ENCODE results near the gene GALR3. TPM values are rescaled to one million over a fixed set of nuclear protein-coding genes. Genes with fewer than 3 reads are reported as not detected.

GALR3 gene
- total RNA-seq, 3 donors from 2014 or later, result not detected

DNA sequence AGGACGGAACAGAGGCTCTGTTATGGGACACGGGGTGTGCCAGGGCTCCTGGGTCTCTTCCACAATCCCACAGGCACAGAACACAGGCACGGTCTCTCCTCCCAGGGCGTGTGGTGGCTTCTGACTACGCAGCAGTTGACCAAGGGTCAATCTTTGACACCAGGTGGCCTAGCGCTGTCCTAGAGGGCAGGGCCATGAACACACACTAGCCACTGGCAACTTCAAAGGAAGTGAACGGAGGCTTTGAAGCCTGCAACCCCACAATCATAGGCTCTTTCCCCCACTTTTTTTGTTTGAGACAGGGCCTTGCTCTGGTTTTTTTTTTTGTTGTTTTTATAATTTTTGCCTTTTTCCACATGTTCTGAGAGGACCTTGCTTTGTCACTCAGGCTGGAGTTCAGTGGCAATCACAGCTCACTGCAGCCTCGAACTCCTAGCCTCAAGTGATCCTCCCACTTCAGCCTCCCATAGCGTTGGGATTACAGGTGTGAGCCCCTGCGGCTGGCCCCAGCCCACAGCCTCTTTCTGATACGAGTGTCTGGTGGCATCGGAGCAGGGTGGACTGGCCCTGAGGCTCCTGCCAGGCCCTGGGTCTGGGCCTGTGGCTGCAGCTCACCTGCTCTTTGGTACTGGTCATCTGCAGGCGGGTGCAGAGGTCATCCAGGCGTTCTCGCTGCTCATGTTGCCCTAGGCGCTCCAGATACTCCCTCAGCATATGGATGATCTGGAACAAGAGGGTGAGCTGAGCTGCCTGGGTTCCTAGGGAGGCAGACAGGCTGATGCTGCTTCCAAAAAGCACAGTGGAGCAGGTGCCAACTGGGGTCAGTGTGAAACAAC lies 9.1 kb downstream of the GALR3 start:
- no peaks in the 10 kb centered on the region for H3K9me3 ChIP-seq
- DNase-seq, result no peak
- H3K4me1 ChIP-seq (ENCODE audit: low read depth), result no peaks in the 10 kb centered on the region
- no peak for ATAC-seq
- intact Hi-C loops (cut with DNase I, micrococcal nuclease), result no loop called here
- H3K36me3 ChIP-seq (ENCODE audit: low read depth), result peaks cover 15% of the 10 kb centered on the region
- TF ChIP-seq, protein P1, sequence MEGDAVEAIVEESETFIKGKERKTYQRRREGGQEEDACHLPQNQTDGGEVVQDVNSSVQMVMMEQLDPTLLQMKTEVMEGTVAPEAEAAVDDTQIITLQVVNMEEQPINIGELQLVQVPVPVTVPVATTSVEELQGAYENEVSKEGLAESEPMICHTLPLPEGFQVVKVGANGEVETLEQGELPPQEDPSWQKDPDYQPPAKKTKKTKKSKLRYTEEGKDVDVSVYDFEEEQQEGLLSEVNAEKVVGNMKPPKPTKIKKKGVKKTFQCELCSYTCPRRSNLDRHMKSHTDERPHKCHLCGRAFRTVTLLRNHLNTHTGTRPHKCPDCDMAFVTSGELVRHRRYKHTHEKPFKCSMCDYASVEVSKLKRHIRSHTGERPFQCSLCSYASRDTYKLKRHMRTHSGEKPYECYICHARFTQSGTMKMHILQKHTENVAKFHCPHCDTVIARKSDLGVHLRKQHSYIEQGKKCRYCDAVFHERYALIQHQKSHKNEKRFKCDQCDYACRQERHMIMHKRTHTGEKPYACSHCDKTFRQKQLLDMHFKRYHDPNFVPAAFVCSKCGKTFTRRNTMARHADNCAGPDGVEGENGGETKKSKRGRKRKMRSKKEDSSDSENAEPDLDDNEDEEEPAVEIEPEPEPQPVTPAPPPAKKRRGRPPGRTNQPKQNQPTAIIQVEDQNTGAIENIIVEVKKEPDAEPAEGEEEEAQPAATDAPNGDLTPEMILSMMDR (IDR thresholded peaks at IDR 0.05), result no peak
- no peak overlapping the region for H3K4me3 ChIP-seq

DNA sequence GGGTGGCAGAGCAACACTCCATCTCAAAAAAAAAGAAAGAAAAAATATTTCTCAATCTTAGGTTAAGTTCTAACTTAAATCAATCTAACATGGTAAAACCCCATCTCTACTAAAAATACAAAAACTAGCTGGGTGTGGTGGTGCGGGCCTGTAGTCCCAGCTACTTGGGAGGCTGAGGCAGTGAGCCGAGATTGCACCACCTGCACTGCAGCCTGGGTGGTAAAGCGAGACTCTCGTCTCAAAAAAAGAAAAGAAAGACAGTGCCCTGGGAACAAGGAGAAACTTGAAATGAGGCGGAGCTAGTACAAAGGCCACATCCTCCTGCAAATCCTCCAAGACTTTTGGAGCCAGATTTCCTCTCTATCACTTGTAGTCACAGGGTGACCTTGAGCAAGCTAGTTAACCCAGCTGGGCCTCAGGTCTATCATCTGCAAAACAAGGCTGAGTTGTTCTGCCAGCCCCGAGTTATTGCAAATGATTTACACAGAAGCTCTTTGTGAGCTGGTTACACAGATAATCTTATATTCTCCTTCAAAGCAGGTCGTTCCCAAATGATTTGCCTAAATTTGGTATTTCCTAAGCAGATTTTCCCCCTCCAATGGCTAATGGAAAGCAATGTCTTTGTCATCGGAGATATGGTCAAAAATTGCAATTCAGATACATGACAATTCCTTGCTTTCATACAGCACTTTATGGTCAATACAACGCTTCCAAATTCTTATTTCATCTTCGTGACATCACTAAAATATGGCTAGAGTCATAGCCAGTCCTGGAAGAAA lies 19.0 kb downstream of the GALR3 start:
- H3K4me3 ChIP-seq, result no peak overlapping the region
- DNase-seq, result peak in 1 of 3 donors; percentile 37
- intact Hi-C loops (cut with DNase I, micrococcal nuclease), result no loop called here
- peaks cover 12% of the 10 kb centered on the region for H3K36me3 ChIP-seq (ENCODE audit: low read depth)
- TF ChIP-seq, protein P1 (IDR thresholded peaks at IDR 0.05), result no peak
- no peak for ATAC-seq
- peaks cover 12% of the 10 kb centered on the region for H3K4me1 ChIP-seq (ENCODE audit: low read depth)
- H3K9me3 ChIP-seq, result no peaks in the 10 kb centered on the region

- TF ChIP-seq, protein P1 (IDR thresholded peaks at IDR 0.05), result no peak
- ATAC-seq, result peak; percentile 66
- intact Hi-C loops (cut with DNase I, micrococcal nuclease), result no loop called here
These were observed 20.5 kb downstream of the GALR3 start for GRCh38 chr22:37843741-37844089.

GRCh38 chr22:37844904-37845329 lies 21.7 kb downstream of the GALR3 start:
- peaks cover 17% of the 10 kb centered on the region for H3K4me1 ChIP-seq (ENCODE audit: low read depth)
- ATAC-seq (no peak), DNase-seq (no peak)
- intact Hi-C loops (cut with DNase I, micrococcal nuclease), result no loop called here
- TF ChIP-seq, protein P1 (IDR thresholded peaks at IDR 0.05), result no peak
- peaks cover 5% of the 10 kb centered on the region for H3K36me3 ChIP-seq (ENCODE audit: low read depth)
- H3K9me3 ChIP-seq, result no peaks in the 10 kb centered on the region
- H3K4me3 ChIP-seq, result no peak overlapping the region

More at GRCh38 chr22:37843741-37844089, 20.5 kb downstream of the GALR3 start:
- H3K9me3 ChIP-seq, result no peaks in the 10 kb centered on the region
- peaks cover 12% of the 10 kb centered on the region for H3K36me3 ChIP-seq (ENCODE audit: low read depth)
- DNase-seq, result peak; percentile 61 to 80 (median 75)
- H3K4me1 ChIP-seq (ENCODE audit: low read depth), result peaks cover 17% of the 10 kb centered on the region
- H3K4me3 ChIP-seq, result peak overlapping the region; percentile 72

DNA sequence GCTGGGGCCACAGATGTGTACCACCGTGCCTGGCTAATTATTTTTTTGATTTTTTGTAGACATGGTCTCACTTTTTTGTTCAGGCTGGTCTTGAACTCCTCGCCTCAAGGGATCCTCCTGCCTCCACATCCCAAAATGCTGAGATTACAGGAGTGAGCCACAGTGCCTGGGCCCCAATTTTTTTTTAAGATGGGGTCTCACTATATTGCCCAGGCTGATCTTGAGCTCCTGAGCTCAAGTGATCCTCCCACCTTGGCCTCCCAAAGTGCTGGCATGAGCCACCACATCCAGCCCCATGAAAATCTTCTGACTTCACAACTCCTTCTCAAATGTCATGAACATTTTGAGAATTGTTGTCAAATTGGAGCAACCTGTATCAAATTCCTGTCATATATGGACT lies 23.3 kb downstream of the GALR3 start:
- intact Hi-C loops (cut with DNase I, micrococcal nuclease), result no loop called here
- H3K36me3 ChIP-seq (ENCODE audit: low read depth), result peaks cover 5% of the 10 kb centered on the region
- no peaks in the 10 kb centered on the region for H3K9me3 ChIP-seq
- no peak overlapping the region for H3K4me3 ChIP-seq
- no peak for DNase-seq
- peaks cover 22% of the 10 kb centered on the region for H3K4me1 ChIP-seq (ENCODE audit: low read depth)
- TF ChIP-seq, protein P1 (IDR thresholded peaks at IDR 0.05), result no peak
- no peak for ATAC-seq

Data from mucosa of descending colon (tissue), 3 donors.